Activated naive CD4-positive, alpha-beta T cell (primary cell): Measurements from ENCODE around the gene CCSER1.

Source experiments
- DNase-seq, 4 experiments: peaks; one replicate each; lab custom pipeline; 2025; lab: John Stamatoyannopoulos, UW

Gene CCSER1

DNA sequence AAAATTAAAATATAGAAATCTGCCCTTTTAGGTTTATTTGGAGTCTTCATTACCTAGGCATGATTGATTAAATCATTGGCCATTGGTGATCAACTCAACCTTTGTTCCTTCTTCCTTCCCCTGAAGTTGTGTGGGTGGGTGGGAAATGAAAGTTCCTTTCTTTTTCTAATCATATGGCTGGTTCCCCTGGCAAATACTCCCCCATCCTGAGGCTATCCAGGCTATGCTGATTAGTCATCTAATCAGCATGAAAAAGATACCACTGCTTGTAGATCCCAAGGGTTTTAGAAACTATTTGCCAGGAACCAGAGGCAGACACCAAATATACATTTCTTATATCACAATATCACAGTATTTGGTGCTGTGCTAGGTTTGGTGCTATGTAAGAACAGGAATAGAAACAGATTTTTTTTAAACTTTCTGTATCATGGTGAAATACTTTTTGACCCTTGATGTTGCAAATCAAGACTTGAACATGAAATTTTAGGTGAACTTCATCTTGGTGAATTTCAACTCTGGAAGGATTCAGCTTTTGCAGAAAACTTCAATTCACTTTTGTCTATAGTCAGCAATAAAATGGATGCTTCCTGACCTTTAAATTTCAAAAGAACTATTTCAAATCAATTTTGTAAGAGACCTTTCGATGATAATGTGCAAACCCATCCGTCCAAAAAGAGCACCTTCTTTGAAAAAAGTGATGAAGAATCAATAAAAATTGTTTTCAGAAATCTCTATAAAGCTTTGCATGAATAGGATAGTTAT lies 71.1 kb downstream of the CCSER1 start:
- DNase-seq = no peak

DNA sequence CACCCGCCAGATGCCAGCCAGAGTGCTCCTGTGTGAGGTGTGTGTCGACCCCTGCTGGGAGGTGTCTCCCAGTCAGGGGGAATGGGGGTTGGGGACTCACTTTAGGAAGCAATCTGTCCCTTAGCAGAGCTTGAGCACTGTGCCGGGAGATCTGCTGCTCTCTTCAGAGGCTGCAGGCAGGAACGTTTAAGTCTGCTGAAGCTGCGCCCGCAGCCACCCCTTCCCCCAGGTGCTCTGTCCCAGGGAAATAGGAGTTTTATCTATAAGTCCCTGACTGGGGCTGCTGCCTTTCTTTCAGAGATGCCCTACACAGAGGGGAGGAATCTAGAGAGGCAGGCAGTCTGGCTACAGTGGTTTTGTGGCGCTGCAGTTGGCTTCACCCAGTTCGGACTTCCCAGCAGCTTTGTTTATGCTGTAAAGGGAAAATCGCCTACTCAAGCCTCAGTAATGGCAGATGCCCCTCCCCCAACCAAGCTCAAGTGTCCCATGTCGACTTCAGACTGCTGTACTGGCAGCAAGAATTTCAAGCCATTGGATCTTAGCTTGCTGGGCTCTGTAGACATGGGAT lies 80.8 kb downstream of the CCSER1 start:
- DNase-seq = no peak

DNA sequence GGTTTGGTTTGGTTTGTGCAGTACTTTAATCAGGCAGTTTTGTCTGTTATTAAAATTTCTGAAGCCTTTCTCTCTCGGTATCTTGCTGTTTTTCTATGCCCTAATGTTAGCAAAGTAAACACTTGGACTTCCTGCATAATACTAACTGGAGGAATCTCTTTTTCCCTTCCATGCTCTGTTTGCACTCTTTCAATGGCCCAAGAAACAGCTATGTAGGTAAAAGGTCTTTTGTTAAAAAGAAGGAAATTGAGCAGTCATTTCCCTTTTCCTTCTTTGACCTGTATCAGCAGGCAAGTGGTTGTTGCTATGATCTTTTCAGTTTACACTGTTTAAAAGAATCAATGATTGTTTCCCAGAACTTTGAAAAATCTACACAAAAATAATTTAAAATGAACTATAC lies 82.7 kb downstream of the CCSER1 start:
- DNase-seq = no peak

DNA sequence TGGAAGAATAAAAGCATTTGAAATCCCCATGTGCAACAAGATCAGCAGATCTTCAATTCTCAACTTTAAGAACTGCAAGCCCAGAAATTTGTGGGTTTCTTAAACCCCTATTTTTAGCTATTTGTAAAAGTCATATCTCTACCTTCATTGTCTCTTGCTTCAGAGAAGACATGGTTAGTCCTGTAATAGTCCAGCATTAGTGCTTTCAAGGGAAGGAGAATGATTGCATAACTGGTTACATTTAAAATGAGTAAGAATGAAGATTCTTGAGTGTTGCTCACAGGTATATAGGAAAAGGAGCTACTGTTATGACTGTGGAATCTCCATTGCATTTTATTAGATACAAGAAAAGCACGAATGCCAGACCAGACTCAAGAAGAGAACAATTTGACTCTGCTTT lies 84.0 kb downstream of the CCSER1 start:
- no peak for DNase-seq

- no peak for DNase-seq
Measured at GRCh38 chr4:90215286-90215685, 88.1 kb downstream of the CCSER1 start.

DNA sequence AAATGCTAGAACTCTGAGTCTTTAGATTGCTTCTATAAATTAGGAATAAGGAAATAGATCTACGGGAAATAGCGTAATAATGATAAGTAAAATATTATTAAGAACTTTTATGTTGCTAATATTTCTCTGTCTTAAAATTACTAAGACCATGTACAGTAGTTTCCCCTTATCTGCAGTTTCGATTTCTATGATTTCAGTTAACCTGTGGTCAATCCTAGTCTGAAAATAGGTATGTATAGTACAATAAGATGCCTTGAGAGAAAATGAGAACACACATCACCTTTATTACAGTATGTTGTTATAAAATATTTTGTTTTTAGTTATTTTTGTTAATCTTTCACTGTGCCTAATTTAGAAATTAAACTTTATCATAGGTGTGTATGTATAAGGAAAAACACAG lies 92.6 kb downstream of the CCSER1 start:
- no peak for DNase-seq

DNA sequence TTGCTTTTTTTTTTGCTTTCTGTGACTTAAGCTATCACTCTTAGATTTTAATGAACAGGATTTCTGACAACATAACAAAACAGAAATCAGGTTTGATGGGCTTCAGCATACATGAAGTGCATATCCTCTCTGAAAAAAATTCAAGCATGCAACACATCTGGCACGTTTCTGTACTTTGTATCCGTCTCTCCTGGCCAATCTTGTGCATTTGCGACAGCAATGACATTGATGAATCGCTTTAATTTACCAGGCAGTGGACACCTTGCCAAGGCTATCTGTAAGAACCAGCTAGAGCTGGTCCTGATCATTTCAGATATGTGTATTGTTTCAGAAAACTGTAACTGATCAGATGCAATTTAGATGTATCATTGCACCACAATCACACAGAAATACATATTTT lies 93.3 kb downstream of the CCSER1 start:
- DNase-seq = no peak

DNA sequence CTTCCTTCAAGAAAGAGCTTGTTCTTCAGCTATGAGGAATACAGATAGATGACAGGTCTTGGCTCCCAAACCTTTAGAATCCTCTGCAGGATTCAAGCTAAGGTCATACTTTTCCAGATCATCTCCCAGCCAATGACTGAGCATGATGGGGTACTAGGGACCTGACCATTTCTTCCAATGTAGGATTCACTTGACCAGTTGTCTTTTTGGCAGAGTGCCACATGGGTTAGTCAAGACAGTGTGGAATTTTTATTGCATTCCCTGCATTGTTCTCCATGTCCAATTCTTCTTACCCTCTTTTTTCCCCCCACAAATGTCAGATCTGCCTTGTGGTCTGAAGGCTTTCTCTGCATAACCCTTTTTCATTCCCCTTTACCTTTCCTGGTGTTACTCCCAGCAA lies 99.5 kb downstream of the CCSER1 start:
- DNase-seq = no peak

GRCh38 chr4:90227177-90227576 lies 100.0 kb downstream of the CCSER1 start:
- no peak for DNase-seq

- no peak for DNase-seq
Measured at GRCh38 chr4:90234916-90235547, 107.8 kb downstream of the CCSER1 start.

- no peak for DNase-seq
Measured at GRCh38 chr4:90237751-90238530, 110.7 kb downstream of the CCSER1 start.

DNA sequence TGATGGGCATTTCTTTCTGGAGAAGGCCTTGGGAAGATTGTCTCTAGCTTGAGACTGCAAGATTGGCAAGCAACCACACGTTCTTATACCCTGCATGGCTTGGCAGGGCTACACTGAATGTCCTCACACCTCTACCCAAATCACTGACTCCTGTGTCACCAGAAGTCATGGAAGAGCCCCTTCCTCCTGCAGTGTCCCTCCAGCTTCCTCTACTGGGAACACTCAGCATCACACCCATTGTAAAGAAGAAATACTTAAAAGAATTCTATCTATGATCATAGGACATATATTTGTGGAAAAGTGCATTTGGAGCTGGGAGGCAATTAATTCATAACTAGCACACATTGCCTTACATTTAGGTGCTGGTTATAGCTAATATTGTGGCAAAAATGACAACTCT lies 113.1 kb downstream of the CCSER1 start:
- DNase-seq = no peak

GRCh38 chr4:90241008-90241407 lies 113.8 kb downstream of the CCSER1 start:
- no peak for DNase-seq

GRCh38 chr4:90245837-90246236 lies 118.6 kb downstream of the CCSER1 start:
- DNase-seq = no peak

- no peak for DNase-seq
Measured at GRCh38 chr4:90246816-90247215, 119.6 kb downstream of the CCSER1 start.

DNA sequence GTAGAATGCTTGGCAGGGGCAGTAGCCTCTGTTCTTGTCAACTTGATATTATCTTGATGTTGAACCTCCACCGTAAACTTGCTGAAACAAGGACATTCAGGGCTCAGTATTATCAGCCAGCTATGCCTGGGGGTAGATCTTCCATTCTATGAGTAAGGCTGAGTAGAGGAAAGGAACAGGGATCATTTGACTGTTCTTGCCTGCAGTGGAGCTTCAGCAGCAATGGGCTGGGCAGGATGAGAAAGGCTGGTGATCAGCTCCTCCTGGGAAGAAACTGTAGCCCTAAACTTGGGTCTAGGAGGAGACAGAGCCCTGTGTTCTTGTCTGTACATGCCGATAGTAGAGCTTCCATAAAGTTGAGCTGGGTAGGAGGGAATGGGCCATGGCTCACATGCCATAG lies 127.2 kb downstream of the CCSER1 start:
- no peak for DNase-seq

DNA sequence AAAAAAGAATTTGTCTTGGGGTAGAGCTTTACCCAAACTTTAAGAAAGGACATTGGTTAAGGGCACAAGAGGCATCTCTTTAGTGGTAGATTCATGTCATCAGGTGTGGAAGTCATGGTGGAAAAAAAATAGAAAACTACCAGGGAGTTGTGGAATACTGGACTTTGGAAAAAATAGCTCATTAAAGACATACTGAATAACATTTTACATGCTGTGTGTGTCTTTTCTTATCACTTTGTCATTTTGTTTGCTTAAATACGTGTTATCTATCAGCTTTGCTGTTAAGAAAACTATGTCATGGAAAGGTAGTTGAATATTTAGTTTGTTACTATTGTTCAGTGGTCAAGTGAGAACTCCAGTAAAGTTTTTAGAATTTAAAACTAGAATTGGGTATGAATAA lies 147.0 kb downstream of the CCSER1 start:
- no peak for DNase-seq

- DNase-seq = no peak
Measured at GRCh38 chr4:90280954-90281353, 153.8 kb downstream of the CCSER1 start.

DNA sequence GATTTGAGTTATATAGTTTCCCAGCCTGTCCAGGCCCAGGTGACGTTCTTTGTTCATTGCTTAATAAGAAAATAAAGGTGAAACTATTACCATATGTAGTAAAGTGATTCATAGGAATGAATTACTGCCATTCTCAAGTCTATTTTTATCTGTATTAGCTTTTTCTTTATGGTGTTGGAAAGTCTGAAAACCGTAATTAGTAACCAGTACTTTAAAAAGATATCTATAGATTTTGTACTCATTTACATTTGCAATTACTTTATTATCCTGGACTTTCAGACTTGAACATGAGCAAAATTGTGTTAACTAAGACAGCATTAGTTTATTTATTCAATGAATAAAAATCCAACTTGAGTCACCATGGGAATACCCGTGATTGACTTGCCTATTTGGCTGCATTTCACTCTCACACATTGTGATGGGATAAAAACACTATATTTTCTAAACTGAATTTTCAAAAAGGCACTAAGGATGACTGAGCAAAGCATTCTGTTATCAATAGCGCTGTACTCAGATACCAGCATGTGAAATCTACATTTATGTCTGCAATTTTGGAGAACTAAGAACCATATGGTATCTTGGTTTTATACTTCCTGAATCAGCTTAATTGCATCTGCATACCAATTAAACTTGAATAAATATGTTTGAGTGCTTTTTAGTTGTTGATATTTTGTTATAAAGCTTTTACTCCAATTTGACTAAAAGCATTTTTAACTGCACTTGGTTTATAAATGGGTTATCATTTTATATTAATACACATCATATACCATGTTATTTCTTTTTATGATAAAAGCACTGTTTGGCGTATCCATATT lies 154.6 kb downstream of the CCSER1 start:
- DNase-seq = no peak

GRCh38 chr4:90290345-90290744 lies 163.2 kb downstream of the CCSER1 start:
- no peak for DNase-seq

DNA sequence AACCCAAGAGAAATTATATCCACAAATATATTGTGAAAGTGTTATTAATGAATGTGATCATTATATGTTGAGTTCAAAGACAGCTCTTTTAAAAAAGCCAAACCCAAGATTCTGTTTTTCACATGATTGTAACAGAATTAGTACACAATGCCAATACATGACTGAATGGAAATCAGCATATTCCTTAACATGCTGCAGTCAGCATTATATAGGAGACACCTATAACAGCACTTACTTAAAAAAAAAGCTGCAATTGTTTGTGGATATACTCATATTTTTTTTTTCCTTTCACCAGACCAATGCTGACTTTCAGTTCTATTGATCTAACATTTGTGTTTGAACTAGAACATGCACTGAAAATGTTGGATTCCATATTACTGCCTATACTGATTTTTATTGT lies 165.2 kb downstream of the CCSER1 start:
- no peak for DNase-seq

GRCh38 chr4:90293320-90293719 lies 166.1 kb downstream of the CCSER1 start:
- DNase-seq = no peak
